ENCODE data around the gene PIGP.
"Not testable (repeated sequence)": the region's sequence is repeated elsewhere in the genome, so short reads cannot be mapped to it uniquely, and the experiment has no call there.

PIGP gene

DNA sequence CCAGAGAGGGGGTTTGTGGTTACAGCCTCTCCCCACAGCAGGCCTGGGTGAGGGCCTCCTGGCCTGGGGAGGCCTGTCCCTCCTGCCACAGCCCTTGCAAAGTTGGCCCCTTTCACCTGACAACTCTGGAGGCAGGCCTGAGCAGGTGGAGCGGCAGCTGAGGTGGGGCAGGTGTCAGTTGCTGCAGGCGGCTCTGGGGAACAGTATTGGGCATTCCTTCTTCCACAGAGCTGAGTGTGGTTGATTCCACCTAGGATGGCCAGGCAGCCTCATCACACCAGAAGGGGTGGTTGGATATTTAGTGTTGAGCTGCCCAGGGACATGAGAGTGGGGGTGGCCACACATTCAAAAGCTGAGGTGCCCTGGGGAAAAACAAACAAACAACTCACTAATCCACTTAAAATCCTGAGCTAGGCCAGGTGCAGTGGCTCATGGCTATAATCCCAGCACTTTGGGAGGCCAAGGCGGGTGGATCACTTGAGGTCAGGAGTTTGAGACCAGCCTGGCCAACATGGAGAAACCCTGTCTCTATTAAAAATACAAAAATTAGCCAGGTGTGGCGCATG is 31.1 kb downstream of the PIGP start:
- no peak for DNase-seq

GRCh38 chr21:37040212-37040611 is 32.7 kb downstream of the PIGP start:
- no peak for DNase-seq

DNA sequence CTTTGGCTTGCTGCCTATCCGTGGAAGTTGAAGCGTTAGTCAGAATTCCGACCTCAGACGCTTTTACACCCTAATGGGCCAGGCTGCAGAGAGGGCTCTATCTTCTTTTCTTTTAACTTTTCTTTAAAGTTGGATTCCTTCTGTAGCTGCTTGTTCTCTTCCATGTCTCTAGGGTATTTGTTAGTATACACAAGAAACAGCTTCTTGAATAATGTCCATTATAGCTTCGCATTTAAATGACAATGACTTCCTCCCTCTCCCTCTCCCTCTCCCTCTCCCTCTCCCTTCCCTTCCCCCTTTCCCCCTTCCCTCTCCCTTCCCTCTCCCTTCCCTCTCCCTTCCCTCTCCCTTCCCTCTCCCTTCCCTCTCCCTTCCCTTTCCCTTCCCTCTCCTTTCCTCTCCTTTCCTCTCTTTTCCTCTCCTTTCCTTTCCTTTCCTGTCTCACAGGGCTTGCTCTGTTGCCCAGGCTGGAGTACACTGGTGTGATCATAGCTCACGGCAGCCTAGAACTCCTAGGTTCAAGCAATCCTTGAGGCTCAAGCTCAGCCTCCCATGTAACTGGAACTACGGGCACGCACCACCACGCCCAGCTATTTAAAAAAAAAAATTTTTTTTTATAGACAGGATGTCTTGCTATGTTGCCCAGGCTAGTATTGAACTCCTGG is 33.3 kb downstream of the PIGP start:
- no peak for DNase-seq

DNA sequence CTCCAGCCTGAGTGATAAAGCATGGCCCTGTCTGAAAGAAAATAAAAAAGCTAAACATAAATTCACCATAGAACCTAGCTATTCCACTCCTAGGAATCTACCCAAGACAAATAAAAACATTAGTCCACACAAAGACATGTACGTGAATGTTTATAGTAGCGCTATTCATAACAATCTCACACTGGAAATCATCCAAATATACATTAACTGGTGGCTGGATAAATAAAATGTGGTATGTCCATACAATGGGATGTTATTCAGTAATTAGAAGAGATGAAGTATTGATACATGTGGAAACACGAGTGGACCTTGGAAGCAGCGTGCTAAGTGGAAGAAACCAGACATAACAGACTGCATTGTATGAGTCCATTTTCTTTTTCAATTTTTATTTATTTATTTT is 36.7 kb downstream of the PIGP start:
- no peak for DNase-seq

DNA sequence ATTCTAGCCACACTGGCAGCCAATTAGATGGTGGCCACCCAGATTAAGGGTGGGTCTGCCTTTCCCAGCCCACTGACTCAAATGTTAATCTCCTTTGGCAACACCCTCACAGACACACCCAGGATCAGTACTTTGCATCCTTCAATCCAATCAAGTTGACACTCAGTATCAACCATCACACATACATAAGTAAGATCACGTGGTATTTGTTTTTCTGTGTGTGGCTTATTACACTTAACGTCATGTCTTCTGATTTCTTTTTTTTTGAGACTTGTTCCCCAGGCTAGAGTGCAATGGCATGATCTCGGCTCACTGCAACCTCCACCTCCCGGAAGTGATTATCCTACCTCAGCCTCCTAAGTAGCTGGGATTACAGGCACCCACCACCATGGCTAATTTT is 38.5 kb downstream of the PIGP start:
- not testable (repeated sequence) for DNase-seq

DNA sequence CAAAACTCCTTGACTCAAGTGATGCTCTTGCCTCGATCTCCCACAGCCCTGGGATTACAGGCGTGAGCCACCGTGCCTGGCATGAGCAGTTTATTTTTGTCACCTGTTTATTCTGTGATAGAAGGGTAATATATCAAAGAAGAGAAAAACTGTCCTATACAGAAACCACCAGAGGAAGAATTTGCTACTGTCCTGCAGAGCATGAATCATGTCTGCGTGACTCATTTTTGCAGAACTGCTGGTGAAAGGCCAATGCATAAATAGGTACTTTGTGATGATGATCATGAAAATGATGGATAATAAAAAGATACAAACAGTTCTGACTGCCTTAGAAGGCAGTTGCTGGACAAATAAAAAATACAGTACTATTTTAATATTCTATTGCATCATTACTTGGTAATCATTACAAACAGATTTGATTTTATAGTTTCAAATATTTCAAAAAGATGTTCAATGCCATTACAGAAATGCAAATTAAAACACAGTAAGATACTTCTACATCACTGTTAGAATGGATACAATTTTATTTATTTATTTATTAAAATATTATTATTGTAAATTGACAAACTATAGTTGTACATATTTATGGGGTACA is 39.9 kb downstream of the PIGP start:
- DNase-seq = no peak

DNA sequence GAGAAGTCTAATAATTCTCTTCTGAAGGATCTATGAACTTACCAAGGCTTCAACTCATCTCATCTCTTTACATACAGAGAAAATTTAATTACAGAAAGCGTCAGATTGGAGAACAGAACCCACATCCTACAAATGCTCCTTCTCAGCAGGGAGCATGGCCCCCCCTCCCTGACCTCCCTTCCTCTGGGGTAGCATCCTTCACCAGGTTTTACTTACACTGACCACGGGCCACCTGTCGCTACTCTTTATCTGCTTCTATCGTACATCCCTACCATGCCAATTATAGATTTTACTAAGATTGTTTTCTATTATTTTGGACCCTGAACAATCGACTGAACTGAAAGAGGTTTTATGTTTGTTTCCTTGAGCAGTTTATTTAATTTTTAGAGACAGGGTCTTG is 40.6 kb downstream of the PIGP start:
- DNase-seq = no peak

DNA sequence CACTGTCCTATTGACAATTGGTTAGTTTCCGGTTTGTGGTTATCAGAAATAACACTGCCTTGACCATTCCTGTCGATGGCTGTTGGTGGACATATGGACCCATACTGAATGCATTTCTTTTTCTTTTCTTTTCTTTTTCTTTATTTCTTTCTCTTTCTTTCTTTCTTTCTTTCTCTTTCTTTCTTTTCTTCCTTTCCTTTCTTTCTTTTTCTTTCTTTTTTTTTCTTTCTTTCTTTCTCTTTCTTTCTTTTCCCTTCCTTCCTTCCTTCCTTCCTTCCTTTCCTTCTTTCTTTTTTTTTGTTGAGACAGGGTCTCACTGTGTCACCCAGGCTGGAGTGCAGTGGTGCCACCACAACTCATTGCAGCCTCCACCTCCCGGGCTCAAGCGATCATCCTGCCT is 42.0 kb downstream of the PIGP start:
- no peak for DNase-seq

GRCh38 chr21:37028570-37028969 is 44.3 kb downstream of the PIGP start:
- no peak for DNase-seq

DNA sequence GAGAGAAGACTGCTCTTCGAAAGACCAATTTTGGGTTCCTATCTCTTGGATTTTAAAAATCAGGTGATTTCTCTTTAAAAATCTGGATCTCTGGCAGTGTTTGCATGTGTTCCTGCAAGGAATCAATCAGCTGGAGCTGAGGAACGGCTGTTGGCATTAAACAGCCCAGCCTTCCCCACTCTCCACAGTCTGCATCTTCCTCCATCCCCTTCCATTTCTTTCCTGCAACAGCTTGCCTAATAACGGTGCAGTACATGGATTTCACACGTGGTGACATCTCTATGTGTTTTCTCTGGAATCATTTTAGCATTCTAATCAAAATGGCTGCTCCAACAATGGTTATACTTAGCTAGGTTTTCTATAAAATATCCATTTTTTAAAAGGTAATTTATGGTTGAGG is 46.4 kb downstream of the PIGP start:
- DNase-seq = no peak

DNA sequence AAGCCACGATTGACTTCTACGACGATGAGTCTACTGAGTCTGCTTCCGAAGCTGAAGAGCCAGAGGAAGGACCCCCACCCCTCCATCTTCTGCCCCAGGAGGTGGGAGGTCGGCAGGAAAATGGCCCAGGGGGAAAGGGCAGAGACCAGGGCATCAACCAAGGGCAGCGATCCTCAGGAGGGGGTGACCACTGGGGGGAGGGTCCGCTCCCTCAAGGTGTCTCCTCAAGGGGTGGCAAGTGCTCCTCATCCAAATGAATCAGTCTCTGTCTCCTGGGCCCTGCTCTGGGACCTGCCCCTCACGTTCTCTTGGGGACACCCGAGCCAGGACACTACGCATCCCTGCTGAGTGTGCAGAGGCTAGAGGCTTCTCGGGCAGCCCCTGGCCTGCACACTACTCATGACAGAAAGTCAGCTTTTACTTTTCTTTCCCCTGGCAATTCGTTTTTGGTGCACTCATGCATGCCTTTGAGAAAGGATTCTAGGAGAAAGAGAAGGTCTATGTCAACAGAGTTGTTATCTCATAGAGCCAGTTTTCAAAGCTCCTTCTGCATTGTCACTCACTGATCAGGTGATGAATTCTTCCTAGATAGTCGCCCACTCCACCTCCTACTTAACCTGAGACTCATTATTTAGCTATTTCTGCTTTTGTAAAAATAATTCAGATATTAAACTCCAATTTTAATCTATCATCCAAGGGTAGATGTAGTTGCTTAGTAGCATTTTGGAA is 54.8 kb downstream of the PIGP start:
- no peak for DNase-seq

Data from NCI-H1694 (cell line).